ENCODE data around the gene ACTL6B. TPM values are rescaled to one million over a fixed set of nuclear protein-coding genes. Genes with fewer than 3 reads are reported as not detected.

The ACTL6B gene
- total and polyA plus RNA-seq, 9 of the 15 experiments (the other 6 are each of a cell fraction or from before 2014, with no cell fraction given): not detected

GRCh38 chr7:100705320-100705752, 49.1 kb upstream of the ACTL6B start (continued):
- TF ChIP-seq ZBTB11 (CRISPR knock-in tag; IDR thresholded peaks at IDR 0.05): 0 out of 6 replicates have a peak, but pooled peaks of 1 of the 3 experiments have one; percentile 44
- TF ChIP-seq PHF21A (IDR thresholded peaks at IDR 0.05; ENCODE audit: borderline replicate concordance, low read depth): peak; percentile 80; the same call in 1 of the 2 replicates
- 0 out of 2 replicates have a peak, but pooled peaks have one; percentile 35 for TF ChIP-seq GABPB1 (CRISPR knock-in tag; IDR thresholded peaks at IDR 0.05)
- TF ChIP-seq PURB (CRISPR knock-in tag; IDR thresholded peaks at IDR 0.05; ENCODE audit: low read depth): no peak
- no peak for TF ChIP-seq IFI16 (CRISPR knock-in tag; IDR thresholded peaks at IDR 0.05)
- TF ChIP-seq XRCC5 (IDR thresholded peaks at IDR 0.05; ENCODE audit: low read depth, low read length): peak; percentile 88
- TF ChIP-seq ZFP91 (CRISPR knock-in tag; IDR thresholded peaks at IDR 0.05): 0 out of 2 replicates have a peak, but pooled peaks have one; percentile 39
- no peak; the same call in none of the 2 replicates for TF ChIP-seq CTBP1 (IDR thresholded peaks at IDR 0.05; ENCODE audit: borderline replicate concordance)
- peak; percentile 74; the same call in 1 of the 2 replicates for TF ChIP-seq KAT7 (CRISPR knock-in tag; IDR thresholded peaks at IDR 0.05; ENCODE audit: borderline replicate concordance)
- TF ChIP-seq CREB1 (IDR thresholded peaks at IDR 0.05): peak; percentile 40; the same call in 1 of the 2 replicates
- TF ChIP-seq CREB1 (CRISPR knock-in tag; IDR thresholded peaks at IDR 0.05): no peak
- TF ChIP-seq GATAD2A (IDR thresholded peaks at IDR 0.05): peak; percentile 91
- TF ChIP-seq CTCFL (IDR thresholded peaks at IDR 0.05; ENCODE audit: borderline replicate concordance, insufficient read depth, low read depth, low read length, poor library complexity, severe bottlenecking): peak; percentile 83

Measured in K562 (cell line).